Hematopoietic multipotent progenitor cell (in vitro differentiated cells): Measurements from ENCODE around the gene ZNF300. TPM values are rescaled to one million over a fixed set of nuclear protein-coding genes. Genes with fewer than 3 reads are reported as not detected.
"Not testable (repeated sequence)": the region's sequence is repeated elsewhere in the genome, so short reads cannot be mapped to it uniquely, and the experiment has no call there.

Experiments used
- DNase-seq, 3 donors: peaks; one replicate each; pipeline ENCODE4 v3.0.0-alpha.2; 2011 to 2015; ENCODE audit warnings: low read depth in 2 of 3, low spot score in 2 of 3
- total RNA-seq: library from RNA; depleted of rRNA; stranded (reverse); fragments of >200 nt; gene quantifications from one replicate; pipeline ENCODE4 v1.2.3, GENCODE V29; 2012

Gene ZNF300
- total RNA-seq, result 3.0 TPM

DNA sequence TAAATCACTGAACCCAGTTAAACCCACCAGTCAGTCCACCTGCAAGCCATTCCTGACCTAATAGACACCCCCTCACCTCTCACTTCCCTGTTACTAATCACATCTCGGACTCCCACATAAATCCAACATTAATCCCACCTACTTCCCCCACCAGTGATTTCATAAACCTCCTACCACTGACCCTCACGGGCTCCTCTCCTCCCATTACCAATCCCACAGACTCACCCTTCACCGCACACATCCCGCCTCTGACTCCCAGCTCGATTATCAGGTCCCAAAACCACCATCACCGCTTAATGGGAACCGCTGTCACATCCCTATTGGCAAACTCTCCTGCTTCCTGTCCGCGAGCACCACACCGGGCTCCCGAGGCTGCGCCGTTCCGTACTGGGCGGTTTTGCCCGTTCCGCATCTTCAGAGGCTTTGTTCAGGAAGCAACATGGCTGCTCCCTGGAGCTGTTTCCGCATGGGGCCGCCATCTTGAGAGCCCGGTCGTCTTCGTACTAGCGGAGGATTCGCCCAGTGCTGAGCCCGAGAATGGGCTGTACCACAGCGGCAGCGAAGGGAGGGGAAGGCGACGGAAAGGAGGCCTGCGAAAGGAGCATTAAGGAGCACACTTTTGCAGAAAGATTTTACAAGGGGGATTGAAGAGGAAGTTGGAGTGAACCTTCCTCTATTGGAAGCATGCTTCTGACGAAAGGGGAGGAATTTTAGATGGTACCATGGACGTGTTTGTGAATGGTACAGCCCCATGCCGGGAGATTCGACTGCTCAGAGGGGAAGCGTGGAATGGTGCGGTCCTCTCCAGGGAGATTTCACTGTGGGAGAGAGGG is at the start of gene ZNF300:
ZNF300 (minus strand) TSS at position 502 of the 833 bp plus-strand sequence. CDS start 1,825 bp downstream, outside the sequence.
- peak; percentile 7 to 87 (median 81) for DNase-seq

DNA sequence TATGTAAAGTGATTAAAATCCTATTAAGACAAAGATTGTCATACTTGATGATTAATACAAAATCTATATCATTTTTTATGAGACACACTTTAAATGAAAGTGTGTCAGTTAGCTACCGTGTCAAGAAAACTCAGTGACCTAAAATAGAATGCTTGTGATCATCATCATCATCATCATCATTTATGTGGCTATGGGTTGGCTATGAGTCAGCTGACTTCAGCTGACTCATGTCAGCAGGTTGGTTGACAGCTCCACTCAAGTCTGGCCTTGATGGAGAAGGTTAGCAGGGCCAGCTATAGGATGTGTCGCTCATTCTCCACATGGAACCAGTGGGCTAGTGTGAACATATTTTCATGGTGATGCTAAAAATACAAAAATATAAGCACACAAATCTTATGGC is 43.8 kb upstream of the ZNF300 start:
- no peak for DNase-seq

DNA sequence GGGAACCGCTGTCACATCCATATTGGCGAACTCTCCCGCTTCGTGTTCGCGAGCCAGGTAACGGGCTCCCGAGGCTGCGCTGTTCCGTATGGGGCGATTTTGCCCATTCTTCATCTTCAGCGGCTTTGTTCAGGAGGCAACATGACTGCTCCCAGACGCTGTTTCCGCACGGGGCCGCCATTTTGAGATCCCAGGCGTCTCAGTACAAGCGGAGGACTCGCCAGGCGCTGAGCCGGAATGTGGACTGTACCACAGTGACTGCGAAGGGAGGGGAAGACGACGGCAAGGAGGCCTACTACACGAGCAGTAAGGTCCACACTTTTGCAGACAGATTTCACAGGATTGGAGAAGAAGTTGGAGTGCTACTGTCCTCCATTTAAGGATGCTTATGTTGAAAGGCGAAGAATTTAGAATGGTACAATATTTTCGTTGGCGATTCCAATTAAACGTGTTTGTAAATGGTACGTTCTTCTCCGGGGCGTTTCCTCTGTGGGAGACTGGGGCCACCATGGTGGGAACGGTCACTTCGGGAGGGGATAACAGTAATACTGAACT is 41.6 kb upstream of the ZNF300 start:
- peak in 2 of 3 donors; percentile 9 to 25 for DNase-seq

DNA sequence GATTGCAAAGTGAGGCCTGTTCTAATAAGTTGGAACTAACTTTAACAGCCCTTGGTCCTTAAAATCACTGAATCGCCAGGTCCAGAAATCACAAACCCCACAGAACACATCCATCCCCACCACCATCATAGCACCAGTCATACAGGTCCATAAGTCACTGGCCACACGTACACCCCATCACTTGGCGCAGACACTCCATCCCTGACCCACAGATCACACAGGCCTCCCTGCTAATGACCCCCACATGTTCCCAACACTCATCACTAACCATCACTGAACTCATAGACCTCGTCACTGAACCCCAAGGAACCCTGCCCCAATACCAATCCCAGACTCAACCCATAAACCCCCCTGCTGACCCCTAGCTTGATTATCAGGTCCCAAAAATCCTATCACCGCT is 41.2 kb upstream of the ZNF300 start:
- DNase-seq, result no peak

DNA sequence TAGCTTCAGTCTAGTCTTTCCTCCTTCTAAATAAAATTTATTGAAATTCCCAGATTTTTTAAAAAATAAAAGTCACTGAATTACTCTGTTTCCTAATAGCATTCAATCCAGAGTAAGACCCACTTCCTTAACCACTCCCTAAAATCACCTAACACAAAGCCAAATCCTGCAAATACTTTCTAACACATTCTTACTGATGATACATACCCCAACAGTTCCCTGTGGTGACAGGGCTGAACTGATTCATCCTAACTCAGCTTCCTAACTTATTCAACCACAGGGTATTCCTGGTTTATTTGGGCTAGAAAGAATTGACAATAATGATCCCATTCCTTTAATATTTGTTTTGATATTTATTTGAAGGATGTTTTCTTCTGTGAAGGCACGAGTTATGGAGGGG is 40.7 kb upstream of the ZNF300 start:
- DNase-seq, result no peak

DNA sequence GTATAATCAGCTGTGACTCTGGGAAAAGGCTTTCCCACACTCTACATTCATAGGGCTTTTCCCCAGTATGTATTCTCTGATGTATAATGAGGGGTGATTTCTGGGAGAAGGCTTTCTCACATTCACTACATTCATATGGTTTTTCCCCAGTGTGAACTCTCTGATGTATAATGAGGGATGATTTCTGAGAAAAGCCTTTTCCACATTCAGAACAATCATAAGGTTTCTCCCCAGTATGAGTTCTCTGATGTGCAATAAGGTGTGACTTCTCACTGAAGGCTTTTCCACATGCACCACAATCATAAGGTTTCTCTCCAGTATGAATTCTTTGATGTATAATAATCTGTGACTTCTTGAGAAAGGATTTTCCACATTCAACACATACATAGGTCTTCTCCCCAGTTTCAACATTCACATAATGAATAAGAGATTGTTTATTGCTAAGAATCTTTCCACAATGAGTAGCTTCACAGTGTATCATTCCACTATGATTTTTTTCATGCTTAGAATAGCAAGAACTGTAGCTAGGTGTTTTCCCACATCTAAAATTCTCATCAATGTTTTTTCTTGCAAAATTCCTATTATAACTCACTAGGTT is 26.7 kb upstream of the ZNF300 start:
- DNase-seq, result no peak

DNA sequence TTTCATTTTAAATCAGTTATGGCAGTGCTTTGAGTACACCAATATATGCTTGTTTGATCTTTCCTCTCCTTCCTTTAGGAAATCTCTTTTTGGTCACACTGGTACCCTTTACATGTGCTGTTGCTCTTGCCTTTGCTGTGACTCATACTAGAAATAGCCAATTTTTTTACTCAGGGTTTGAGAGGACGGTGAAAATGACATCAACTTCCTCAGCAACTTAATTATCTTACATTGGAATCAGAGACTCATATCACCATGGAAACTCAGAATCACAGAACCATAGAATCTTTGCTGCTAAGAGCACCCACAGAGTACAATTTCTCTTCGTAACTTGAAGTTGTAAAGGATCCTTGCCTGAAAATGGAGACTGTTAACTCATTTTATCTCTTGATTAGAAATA is 13.8 kb upstream of the ZNF300 start:
- DNase-seq, result no peak

DNA sequence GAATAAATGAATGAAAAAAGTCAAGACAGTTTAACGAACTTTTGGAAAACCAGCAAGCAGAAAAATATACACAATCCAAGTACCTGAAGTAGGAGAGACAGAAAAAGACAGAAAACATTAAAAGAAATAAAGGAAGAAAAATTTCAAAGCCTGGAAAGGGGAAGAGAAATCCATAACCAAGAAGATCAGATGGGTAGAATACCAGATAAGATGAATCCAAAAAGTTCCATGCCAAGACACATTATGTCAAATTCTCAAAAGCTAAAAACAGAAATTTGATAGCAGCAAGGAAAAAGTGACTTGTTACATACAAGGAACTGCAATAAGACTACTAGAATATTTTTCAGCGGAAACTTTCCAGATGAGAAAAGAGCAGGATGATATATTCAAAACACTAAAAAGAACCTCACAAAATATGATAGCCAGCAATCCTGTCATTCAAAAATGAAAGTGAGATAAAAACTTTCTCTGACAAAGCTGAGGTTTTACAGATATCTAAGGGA is 7.6 kb upstream of the ZNF300 start:
- DNase-seq, result no peak

DNA sequence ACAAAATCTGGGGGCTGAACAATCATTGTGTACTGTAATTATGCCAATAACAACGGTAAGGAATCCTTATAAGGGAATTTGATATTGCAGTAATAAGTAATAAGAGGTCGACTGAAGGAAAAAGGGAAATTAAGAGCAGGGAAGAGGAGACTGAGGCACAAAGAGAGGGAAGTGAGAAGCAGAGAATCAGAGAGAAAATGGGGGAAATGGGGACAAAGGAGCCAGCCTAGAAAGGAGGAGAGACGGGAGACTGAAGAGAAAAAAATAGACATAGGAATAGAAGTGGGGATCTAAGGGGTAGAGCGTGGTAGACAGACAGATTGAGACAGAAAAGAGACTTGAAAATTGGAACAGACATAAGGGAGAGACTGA is 518 bp upstream of the ZNF300 start:
- no peak for DNase-seq

DNA sequence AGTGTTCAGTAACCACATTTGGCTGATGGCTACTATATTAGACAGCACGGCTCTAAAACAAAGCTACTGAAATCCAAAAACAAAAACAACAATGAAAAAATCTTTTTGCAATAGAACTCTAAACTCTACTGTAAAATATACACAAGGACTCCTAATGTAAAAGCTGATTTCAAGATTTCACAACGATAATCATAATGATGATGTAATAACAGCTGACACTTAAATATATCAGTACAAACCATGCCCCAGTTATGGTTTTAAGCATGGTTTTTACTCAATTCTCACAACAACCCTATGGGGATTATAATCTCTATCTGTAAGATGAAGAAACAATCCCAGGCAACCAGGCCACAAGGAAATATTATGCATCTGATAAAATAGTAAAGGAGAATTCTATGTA is 3.3 kb downstream of the ZNF300 start:
- DNase-seq, result no peak

DNA sequence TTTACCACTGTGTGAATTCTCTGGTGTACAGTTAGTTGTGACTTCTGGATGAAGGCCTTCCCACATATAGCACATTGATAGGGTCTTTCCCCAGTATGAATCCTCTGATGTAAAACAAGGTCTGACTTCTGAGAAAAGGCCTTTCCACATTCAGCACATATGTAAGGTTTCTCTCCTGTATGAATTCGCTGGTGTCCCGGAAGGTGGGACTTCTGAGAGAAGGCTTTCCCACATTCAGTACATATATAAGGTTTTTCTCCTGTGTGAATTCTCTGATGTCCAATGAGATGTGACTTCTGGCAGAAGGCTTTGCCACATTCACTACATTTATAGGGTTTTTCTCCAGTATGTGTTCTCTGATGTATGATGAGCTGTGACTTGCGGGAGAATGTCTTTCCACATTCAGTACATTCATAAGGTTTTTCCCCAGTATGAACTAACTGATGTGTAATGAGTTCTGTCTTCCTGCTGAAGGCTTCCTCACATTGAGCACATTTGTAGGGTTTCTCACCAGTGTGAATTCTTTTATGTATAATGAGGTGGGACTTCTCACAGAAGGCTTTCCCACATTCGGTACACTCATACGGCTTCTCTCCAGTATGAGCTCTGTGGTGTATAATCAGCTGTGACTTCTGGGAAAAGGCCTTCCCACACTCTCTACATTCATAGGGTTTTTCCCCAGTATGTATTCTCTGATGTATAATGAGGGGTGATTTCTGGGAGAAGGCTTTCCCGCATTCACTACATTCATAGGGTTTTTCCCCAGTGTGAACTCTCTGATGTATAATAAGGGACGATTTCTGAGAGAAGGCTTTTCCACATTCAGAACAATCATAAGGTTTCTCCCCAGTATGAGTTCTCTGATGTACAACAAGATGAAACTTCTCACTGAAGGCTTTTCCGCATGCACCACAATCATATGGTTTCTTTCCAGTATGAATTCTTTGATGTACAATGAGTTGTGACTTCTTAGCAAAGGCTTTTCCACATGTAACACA is 9.1 kb downstream of the ZNF300 start:
- no peak for DNase-seq

DNA sequence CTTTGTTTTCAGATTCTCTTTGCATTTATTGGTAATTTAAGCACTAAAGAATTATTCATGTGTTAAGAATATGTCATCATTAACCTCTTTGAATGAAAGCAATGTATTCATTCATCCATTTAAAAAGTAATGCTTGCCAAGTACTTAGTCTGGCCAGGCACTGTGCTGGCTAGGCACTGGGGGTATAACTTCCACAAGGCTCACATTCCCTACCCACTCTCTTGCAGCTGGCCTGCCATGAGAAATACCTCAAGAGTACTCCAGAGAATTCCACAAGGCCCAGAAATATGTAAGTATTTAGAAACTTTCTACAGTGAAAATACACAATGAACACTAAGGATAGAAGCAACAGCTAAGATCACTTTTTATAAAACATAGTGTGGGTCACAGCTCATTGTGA is 25.4 kb downstream of the ZNF300 start:
- no peak for DNase-seq

DNA sequence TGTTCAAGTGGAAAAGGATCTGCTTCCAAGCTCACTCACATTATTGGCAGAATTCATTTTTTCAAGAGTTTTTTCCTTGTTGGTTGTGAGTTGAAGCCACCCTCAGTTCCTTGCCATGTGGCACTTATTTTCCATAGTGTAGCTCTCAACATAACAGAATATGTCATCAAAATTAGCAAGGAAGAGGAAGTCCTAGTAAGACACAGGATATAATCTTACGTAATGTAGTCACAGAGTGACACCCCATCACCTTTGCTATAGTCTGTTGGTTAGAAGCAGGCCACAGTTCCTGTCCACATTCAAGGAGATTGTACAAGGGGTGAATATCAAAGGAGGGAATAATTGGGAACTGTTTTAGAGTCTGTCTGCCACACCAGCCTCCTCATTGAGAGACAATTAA is 42.7 kb downstream of the ZNF300 start:
- DNase-seq, result no peak

DNA sequence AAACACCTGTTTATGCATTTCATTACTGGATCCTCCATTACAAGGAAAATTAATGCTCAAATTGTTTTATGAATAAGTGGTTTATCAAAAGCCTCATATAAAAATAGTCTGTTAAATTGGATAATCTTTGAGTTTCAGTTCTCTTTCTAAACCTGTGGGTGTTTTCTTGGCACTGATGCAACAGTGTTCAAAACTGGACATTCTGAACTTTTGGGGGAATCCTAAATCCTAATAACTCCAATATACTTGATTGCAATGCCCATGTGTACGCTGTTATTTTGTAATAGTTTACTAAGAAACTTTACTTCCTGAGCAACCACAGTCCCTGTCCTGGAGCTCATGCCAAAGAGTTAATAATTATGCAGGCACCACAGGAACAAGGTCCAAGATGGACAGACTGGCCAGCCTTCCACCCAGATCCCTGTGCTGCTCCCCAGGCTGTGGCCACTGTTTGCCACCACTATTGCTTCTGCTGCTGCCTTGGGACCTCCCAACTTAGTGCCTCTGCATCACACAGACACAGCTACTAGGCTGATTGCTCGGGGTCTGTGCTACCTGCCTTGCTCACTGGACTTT is 44.4 kb downstream of the ZNF300 start:
- DNase-seq, result no peak

DNA sequence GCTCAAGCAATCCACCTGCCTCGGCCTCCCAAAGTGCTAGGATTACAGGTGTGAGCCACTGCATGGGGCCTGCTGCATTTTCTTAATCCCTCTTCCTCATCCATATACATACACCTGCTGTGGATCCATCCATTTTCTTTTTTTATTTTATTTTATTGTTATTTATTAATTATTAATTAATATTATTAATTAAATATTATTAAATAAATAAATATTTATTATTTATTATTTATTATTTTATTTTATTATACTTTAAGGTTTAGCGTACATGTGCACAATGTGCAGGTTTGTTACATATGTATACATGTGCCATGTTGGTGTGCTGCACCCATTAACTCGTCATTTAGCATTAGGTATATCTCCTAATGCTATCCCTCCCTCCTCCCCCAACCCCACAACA is 48.1 kb downstream of the ZNF300 start:
- not testable (repeated sequence) for DNase-seq

DNA sequence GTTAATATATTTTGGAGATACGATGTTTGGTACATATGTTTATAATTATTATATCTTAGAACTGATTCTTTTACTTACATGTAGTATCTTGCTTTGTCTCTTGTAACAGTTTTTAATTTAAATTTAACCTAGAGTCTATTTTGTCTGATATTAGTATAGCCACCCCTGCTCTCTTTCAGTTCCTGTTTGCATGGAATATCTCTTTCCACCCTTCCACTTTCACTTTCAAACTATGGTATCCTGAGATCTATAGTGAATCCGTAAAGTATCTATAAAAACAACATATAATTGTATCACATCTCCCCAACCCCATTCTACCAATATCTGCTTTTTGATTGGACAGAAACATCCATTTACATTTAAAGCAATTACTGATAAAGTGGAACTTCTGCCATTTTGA is 51.2 kb downstream of the ZNF300 start:
- no peak for DNase-seq

DNA sequence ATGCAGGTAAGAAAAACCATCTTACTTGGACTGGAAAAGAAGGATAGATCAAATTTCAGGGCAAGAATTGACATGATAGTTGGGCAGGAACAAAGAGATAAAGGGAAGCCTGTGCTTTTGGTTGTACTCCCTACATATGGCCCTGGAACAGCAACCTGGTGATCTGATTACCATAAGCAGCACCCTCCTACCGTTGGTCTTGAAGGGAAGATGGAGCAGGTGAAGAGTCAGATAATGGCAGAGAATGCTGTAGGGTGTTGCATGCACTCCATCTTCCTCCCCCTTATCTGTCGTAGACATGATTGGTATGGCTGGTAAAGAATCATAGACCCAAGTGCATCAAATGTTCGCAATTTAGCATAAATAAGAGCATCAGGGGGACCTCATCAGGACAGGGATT is 53.7 kb downstream of the ZNF300 start:
- DNase-seq, result no peak

DNA sequence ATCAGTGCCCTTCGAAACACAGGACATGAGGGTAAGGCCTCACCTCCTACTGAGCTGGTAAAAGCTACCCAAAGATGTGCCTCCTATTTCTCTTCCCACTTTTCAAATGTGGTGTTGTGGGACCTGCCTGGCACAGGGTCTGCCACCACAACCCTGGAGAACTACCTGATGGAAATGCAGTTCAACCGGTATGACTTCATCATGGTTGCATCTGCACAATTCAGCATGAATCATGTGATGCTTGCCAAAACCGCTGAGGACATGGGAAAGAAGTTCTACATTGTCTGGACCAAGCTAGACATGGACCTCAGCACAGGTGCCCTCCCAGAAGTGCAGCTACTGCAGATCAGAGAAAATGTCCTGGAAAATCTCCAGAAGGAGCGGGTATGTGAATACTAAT is 56.5 kb downstream of the ZNF300 start:
- DNase-seq, result no peak

DNA sequence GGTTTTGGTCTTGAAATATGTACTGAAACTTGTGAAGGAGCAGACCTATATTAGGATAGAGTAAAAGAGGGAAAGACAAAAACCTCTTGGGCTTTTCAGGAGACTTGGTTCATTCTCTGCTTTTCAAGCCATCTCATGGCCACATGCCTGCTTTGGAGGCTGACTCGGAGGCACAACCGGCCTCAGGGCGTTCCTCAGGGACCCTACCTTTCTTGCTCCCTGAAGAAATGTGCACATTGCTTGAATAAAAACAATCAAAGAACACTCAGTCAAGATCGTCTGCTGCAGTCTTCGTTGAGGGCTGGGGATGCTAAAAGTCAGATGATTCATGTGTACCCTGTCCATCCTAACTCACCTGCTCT is 57.5 kb downstream of the ZNF300 start:
- no peak for DNase-seq

DNA sequence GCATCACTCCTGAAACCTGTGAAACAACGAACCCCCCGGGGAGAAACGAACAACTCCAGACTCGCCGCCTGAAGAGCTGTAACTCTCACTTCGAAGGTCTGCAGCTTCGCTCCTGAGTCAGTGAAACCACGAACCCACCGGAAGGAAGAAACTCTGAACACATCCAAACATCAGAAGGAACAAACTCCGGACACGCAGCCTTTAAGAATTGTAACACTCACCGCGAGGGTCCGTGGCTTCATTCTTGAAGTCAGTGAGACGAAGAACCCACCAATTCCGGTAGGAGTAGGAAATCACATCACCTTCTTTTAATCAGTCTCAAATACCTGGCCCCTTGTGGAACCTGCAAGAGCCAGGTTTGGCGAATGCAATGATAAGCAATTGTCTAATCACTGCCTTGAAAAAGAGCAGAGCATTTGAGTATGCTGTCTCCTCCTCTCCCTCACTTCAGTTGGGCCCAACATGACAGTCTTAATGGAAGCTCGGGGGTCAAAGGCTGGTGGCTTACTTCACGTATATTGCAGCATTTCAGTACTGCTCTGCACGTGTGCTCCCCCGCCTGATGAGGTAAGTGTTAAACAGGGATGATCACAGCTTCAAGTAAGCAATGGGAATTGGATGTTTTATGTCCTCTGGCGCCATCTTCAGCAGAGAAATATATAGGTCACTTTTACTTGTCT is 58.0 kb downstream of the ZNF300 start:
- peak; percentile 61 to 94 (median 86) for DNase-seq
